H1 (cell line): Measurements from ENCODE around the gene METAP1D. TPM values are rescaled to one million over a fixed set of nuclear protein-coding genes. Genes with fewer than 3 reads are reported as not detected.

Source experiments
- CTCF ChIA-PET: fragments of 300-600 bp; sonication (Branson Sonifier 250); formaldehyde crosslinking; loops from one replicate; lab custom pipeline; 2021; ENCODE audit not compliant: partially characterized antibody; lab: Charles Lee
- POLR2A ChIA-PET: fragments of 300-600 bp; sonication (Branson Sonifier 250); formaldehyde crosslinking; loops from one replicate; lab custom pipeline; 2021; ENCODE audit warnings: inconsistent platforms; ENCODE audit not compliant: partially characterized antibody; lab: Charles Lee
- DNase-seq, 2 experiments: peaks; one replicate each; pipeline versions ENCODE4 v3.0.0 to v3.0.0-alpha.2; 2010 to 2022; ENCODE audit warnings: low spot score in 2 of 2, low read depth in 1 of 2, mixed read lengths in 1 of 2
- FAIRE-seq: peaks from 2 replicates; lab custom pipeline; 2011; peaks lifted over from hg19 to GRCh38; lab: Jason Lieb, UNC
- H2AFZ ChIP-seq: 2 replicates; pipeline ENCODE4 v1.8.1; 2012; ENCODE audit warnings: low read length, inconsistent platforms
- H2AK5ac ChIP-seq: 2 replicates; pipeline ENCODE4 v1.6.1; 2013; ENCODE audit warnings: low read depth, low read length
- H2BK120ac ChIP-seq: replicated peaks from 2 replicates; pipeline ENCODE3; 2013; ENCODE audit warnings: low read depth, low read length, inconsistent platforms
- H2BK12ac ChIP-seq: 2 replicates; pipeline ENCODE4 v1.6.1; 2013; ENCODE audit warnings: low read depth, low read length
- H2BK15ac ChIP-seq: 2 replicates; pipeline ENCODE4 v1.6.1; 2013; ENCODE audit warnings: low read length
- H2BK20ac ChIP-seq: 2 replicates; pipeline ENCODE4 v1.6.1; 2013; ENCODE audit warnings: low read length
- H2BK5ac ChIP-seq: 2 replicates; pipeline ENCODE4 v1.6.1; 2013; ENCODE audit warnings: low read depth, low read length
- H3K14ac ChIP-seq: 2 replicates; pipeline ENCODE4 v1.6.1; 2013; ENCODE audit warnings: inconsistent platforms; ENCODE audit not compliant: insufficient read length
- H3K18ac ChIP-seq: 2 replicates; pipeline ENCODE4 v1.6.1; 2013; ENCODE audit warnings: low read length; ENCODE audit errors: extremely low read depth
- H3K23ac ChIP-seq: 2 replicates; pipeline ENCODE4 v1.6.1; 2013; ENCODE audit warnings: inconsistent platforms; ENCODE audit not compliant: insufficient read length
- H3K23me2 ChIP-seq: 2 replicates; pipeline ENCODE4 v1.6.1; 2013; ENCODE audit warnings: low read depth, low read length
- H3K27ac ChIP-seq: 2 replicates; pipeline ENCODE4 v1.6.1; 2011; ENCODE audit warnings: low read depth, low read length, inconsistent platforms
- H3K27me3 ChIP-seq, 4 experiments: replicated peaks in 1 of 4; 1 replicate in 1 of 4; 2 replicates in 3 of 4; pipeline versions ENCODE4 v1.6.1 to v1.8.1; 2011 to 2013; ENCODE audit warnings: low read length in 3 of 4, mild to moderate bottlenecking in 3 of 4, inconsistent platforms in 2 of 4, mixed read lengths in 2 of 4, moderate library complexity in 1 of 4; ENCODE audit not compliant: control insufficient read depth in 3 of 4, insufficient read depth in 3 of 4; ENCODE audit errors: extremely low read depth in 1 of 4
- H3K36me3 ChIP-seq, 4 experiments: 2 replicates each; pipeline versions ENCODE4 v1.6.1 to v1.8.1; 2011 to 2013; ENCODE audit warnings: mild to moderate bottlenecking in 4 of 4, low read length in 3 of 4, moderate library complexity in 2 of 4, control low read depth in 1 of 4, inconsistent platforms in 1 of 4; ENCODE audit not compliant: insufficient read depth in 4 of 4, control insufficient read depth in 2 of 4
- H3K4ac ChIP-seq: replicated peaks from 2 replicates; pipeline ENCODE3; 2013; ENCODE audit warnings: low read length, low read depth, mixed read lengths, inconsistent platforms; ENCODE audit not compliant: insufficient read length
- H3K4me1 ChIP-seq, 4 experiments: replicated peaks in 1 of 4; 1 replicate in 1 of 4; 2 replicates in 3 of 4; pipeline versions ENCODE4 v1.6.1 to v1.8.1; 2011 to 2013; ENCODE audit warnings: low read length in 3 of 4, inconsistent platforms in 2 of 4, mixed read lengths in 1 of 4; ENCODE audit not compliant: insufficient read depth in 4 of 4, control insufficient read depth in 3 of 4
- H3K4me2 ChIP-seq, 2 experiments: 2 replicates each; pipeline versions ENCODE4 v1.6.1 to v1.8.1; 2011 to 2013; ENCODE audit warnings: low read depth in 2 of 2, low read length in 2 of 2, control low read depth in 1 of 2, inconsistent platforms in 1 of 2, mild to moderate bottlenecking in 1 of 2; ENCODE audit not compliant: insufficient read depth in 1 of 2
- H3K4me3 ChIP-seq, 4 experiments: fragments of 200-600, 300-600 bp in 1 of 4; sonication (generic), shearing (Covaris generic), sonication (Bioruptor Twin) in 1 of 4; 2 replicates each; pipeline versions ENCODE4 v1.5.1 to v1.8.1; 2011 to 2016; ENCODE audit warnings: low read length in 4 of 4, low read depth in 3 of 4, control low read depth in 2 of 4, inconsistent platforms in 2 of 4, mild to moderate bottlenecking in 2 of 4, mixed read lengths in 1 of 4, moderate library complexity in 1 of 4; ENCODE audit not compliant: insufficient read depth in 2 of 4; ENCODE audit errors: extremely low read depth in 1 of 4
- H3K56ac ChIP-seq: replicated peaks from 2 replicates; pipeline ENCODE3; 2013; ENCODE audit warnings: low read depth, mild to moderate bottlenecking, mixed read lengths, low read length, inconsistent platforms; ENCODE audit not compliant: insufficient read length
- H3K79me1 ChIP-seq: 2 replicates; pipeline ENCODE4 v1.6.1; 2013; ENCODE audit warnings: low read depth, low read length, control low read depth
- H3K79me2 ChIP-seq, 2 experiments: 2 replicates each; pipeline versions ENCODE4 v1.6.1 to v1.8.1; 2012 to 2013; ENCODE audit warnings: low read length in 2 of 2, mild to moderate bottlenecking in 2 of 2, inconsistent platforms in 1 of 2; ENCODE audit not compliant: insufficient read depth in 2 of 2, control insufficient read depth in 1 of 2
- H3K9ac ChIP-seq, 4 experiments: replicated peaks in 1 of 4; 1 replicate in 1 of 4; 2 replicates in 3 of 4; pipeline versions ENCODE4 v1.6.1 to v1.8.1; 2011 to 2013; ENCODE audit warnings: low read depth in 3 of 4, low read length in 3 of 4, control low read depth in 2 of 4, mild to moderate bottlenecking in 2 of 4, moderate library complexity in 2 of 4, inconsistent platforms in 1 of 4; ENCODE audit errors: extremely low read depth in 1 of 4
- H3K9me3 ChIP-seq, 2 experiments: 2 replicates each; pipeline versions ENCODE4 v1.6.1 to v1.8.1; 2012 to 2013; ENCODE audit warnings: mild to moderate bottlenecking in 2 of 2, moderate library complexity in 2 of 2, control low read depth in 1 of 2, inconsistent platforms in 1 of 2, low read depth in 1 of 2, low read length in 1 of 2, mixed read lengths in 1 of 2; ENCODE audit not compliant: insufficient read depth in 2 of 2
- H4K20me1 ChIP-seq, 2 experiments: replicated peaks in 1 of 2; 2 replicates each; pipeline versions ENCODE3 to v1.8.1; 2011 to 2013; ENCODE audit warnings: inconsistent platforms in 2 of 2, low read length in 2 of 2, mild to moderate bottlenecking in 1 of 2; ENCODE audit not compliant: insufficient read depth in 2 of 2, control insufficient read depth in 1 of 2
- H4K5ac ChIP-seq: 2 replicates; pipeline ENCODE4 v1.6.1; 2013; ENCODE audit warnings: low read length, low read depth, mixed read lengths, inconsistent platforms; ENCODE audit not compliant: insufficient read length
- H4K8ac ChIP-seq: 2 replicates; pipeline ENCODE4 v1.8.0; 2013; ENCODE audit warnings: mild to moderate bottlenecking, moderate library complexity, low read length, inconsistent platforms; ENCODE audit not compliant: insufficient read depth; ENCODE audit errors: extremely low read depth
- H4K91ac ChIP-seq: replicated peaks from 2 replicates; pipeline ENCODE3; 2013; ENCODE audit warnings: low read length, mixed read lengths, inconsistent platforms; ENCODE audit not compliant: insufficient read length
- ASH2L ChIP-seq: fragments of 200-600, 300-600 bp; sonication (generic); IDR thresholded peaks from one replicate; pipeline ENCODE4 v1.7.1; 2017; ENCODE audit warnings: low read length
- BCL11A ChIP-seq, 2 experiments: IDR thresholded peaks; one replicate each; pipeline ENCODE4 v1.6.1; 2011; ENCODE audit warnings: low read depth in 2 of 2, low read length in 2 of 2, mild to moderate bottlenecking in 2 of 2
- BRCA1 ChIP-seq: IDR thresholded peaks from 2 replicates; pipeline ENCODE4 v1.6.1; 2012; ENCODE audit warnings: low read depth, low read length, improper control_type of control experiment
- CBX8 ChIP-seq: fragments of 300-800, 300-1000 bp; sonication (generic); IDR thresholded peaks from 2 replicates; pipeline ENCODE4 v1.7.1; 2016; ENCODE audit warnings: low read depth, low read length, borderline replicate concordance
- KDM5A ChIP-seq: fragments of 200-600 bp; IDR thresholded peaks from 2 replicates; pipeline ENCODE4 v1.7.1; 2012; ENCODE audit warnings: mild to moderate bottlenecking, low read length, inconsistent platforms, mixed read lengths
- MAFK ChIP-seq: IDR thresholded peaks from 2 replicates; pipeline ENCODE4 v1.6.1; 2012; ENCODE audit warnings: low read depth, mild to moderate bottlenecking, improper control_type of control experiment, low read length
- SIN3A ChIP-seq, 2 experiments: IDR thresholded peaks in 1 of 2; conservative IDR thresholded peaks in 1 of 2; 2 replicates each; pipeline ENCODE4 v1.6.1; 2011 to 2012; ENCODE audit warnings: low read length in 2 of 2, improper control_type of control experiment in 1 of 2, low read depth in 1 of 2, mild to moderate bottlenecking in 1 of 2
- SP2 ChIP-seq: IDR thresholded peaks from 2 replicates; pipeline ENCODE4 v1.6.1; 2012; ENCODE audit warnings: mild to moderate bottlenecking, low read length, inconsistent platforms
- TAF7 ChIP-seq: optimal IDR thresholded peaks from 2 replicates; pipeline ENCODE3; 2011; ENCODE audit warnings: low read depth, mild to moderate bottlenecking, inconsistent platforms, low read length, moderate library complexity, borderline replicate concordance
- TCF12 ChIP-seq: IDR thresholded peaks from 2 replicates; pipeline ENCODE4 v1.6.1; 2011; ENCODE audit warnings: low read depth, mild to moderate bottlenecking, low read length
- WGBS, 2 experiments: shearing (Covaris generic) in 1 of 2; methylation state at CpG; one replicate each; pipeline versions ENCODE4 v1.1.6 to v1.1.7; 2013 to 2015; ENCODE audit warnings: low lambda C conversion rate in 2 of 2, mixed read lengths in 2 of 2, inconsistent platforms in 1 of 2, low coverage in 1 of 2, missing lambda C conversion rate in 1 of 2; ENCODE audit not compliant: insufficient replicate concordance in 2 of 2, insufficient coverage in 1 of 2, insufficient read length in 1 of 2; ENCODE audit errors: extremely low coverage in 1 of 2, missing lambda C conversion rate in 1 of 2; 5-methylcytosine and 5-hydroxymethylcytosine counted together
- polyA plus RNA-seq, 7 experiments: library from polyadenylated mRNA; depleted of rRNA in 3 of 7; stranded (reverse) in 5 of 7; unstranded in 2 of 7; fragments of >200 nt in 5 of 7; fragments of 200-250 nt in 2 of 7; gene quantifications; 1 replicate in 5 of 7; 2 replicates in 1 of 7; 4 replicates in 1 of 7; pipeline versions ENCODE4 v1.2.1 to v1.2.3, GENCODE V29; 2011 to 2013; ENCODE audit warnings: missing spikeins in 2 of 7, mixed read lengths in 2 of 7
- total RNA-seq: library from RNA; stranded (reverse); fragmentation: NEBNext Ultra II Directional; extraction: Animal tissue kit (Norgen Biotek cat#: 25700); gene quantifications from 2 replicates; pipeline ENCODE4 v1.2.1, GENCODE V29; 2021
- TF ChIP-seq, protein P1 (sequence below): IDR thresholded peaks from 2 replicates; pipeline ENCODE4 v1.6.1; 2011; ENCODE audit warnings: low read depth, mild to moderate bottlenecking, low read length; ENCODE audit not compliant: insufficient read depth
- TF ChIP-seq, protein P2 (sequence below): IDR thresholded peaks from 2 replicates; pipeline ENCODE4 v1.6.1; 2012; ENCODE audit warnings: low read length, inconsistent platforms

Gene METAP1D
- total and polyA plus RNA-seq, 2 of the 8 experiments (the other 6 are each of a cell fraction or from before 2014, with no cell fraction given), result 3.9 to 6.2 TPM

DNA sequence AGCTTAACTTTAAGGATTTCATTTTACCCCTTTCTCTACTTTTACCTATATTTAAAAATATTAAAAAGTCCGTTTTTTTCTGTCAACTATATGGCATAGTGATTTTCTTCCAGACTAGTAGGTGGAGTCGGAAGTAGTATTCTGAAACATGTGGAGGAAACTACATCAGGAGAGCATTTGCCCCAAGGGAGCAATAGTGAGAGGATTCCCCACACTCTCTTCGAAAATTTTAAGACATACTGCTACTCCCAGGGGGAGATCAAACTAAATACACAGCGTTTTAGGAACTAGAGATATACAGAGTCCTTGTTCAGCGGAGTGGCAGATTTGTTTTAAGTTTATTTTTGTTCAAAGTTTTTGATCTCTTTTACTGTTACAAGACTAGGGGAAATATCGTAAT, 40.6 kb downstream of the METAP1D start:
- no peak overlapping the region for H2BK120ac ChIP-seq
- no peak overlapping the region for H3K4me3 ChIP-seq
- no peaks in the 10 kb centered on the region for H3K36me3 ChIP-seq
- H4K20me1 ChIP-seq, result no peaks in the 10 kb centered on the region
- H3K4ac ChIP-seq, result no peak overlapping the region
- no peak overlapping the region for H4K91ac ChIP-seq
- H2BK20ac ChIP-seq, result no peak overlapping the region
- FAIRE-seq, result no peak
- no peak overlapping the region for H3K9ac ChIP-seq
- no peak overlapping the region for H4K5ac ChIP-seq
- H3K9me3 ChIP-seq, result no peaks in the 10 kb centered on the region; a peak in 1 of 4 replicates
- no peaks in the 10 kb centered on the region for H3K23me2 ChIP-seq
- no peak overlapping the region for H2BK15ac ChIP-seq
- no peak overlapping the region for H4K8ac ChIP-seq
- H2AFZ ChIP-seq, result no peak overlapping the region
- no peak overlapping the region for H3K56ac ChIP-seq
- ChIA-PET CTCF (interaction anchor here (1.2 to 1.9 kb wide), 2 partner anchors 12 to 73 kb away, joined by 3 to 5 read pairs; no protein-coding TSS in a partner anchor), POLR2A (interaction anchor here (0.7 to 1.7 kb wide), 2 partner anchors 21 to 40 kb away, joined by 3 read pairs; partner anchors contain the start of gene METAP1D)
- H3K27me3 ChIP-seq, result no peaks in the 10 kb centered on the region
- no peak overlapping the region for H2BK5ac ChIP-seq
- DNase-seq, result no peak
- 91% methylated on average over 6 of the region's 6 CpGs; no CpG with 5 or more reads in 1 of the 2 experiments for WGBS, 2 experiments
- H3K23ac ChIP-seq, result no peak overlapping the region
- no peak overlapping the region for H3K14ac ChIP-seq
- H3K4me1 ChIP-seq, result no peaks in the 10 kb centered on the region
- H3K4me2 ChIP-seq, result no peak overlapping the region
- no peaks in the 10 kb centered on the region for H3K79me1 ChIP-seq
- H2AK5ac ChIP-seq, result no peak overlapping the region
- H3K18ac ChIP-seq, result no peak overlapping the region
- H3K79me2 ChIP-seq, result no peaks in the 10 kb centered on the region
- H3K27ac ChIP-seq, result no peak overlapping the region
- H2BK12ac ChIP-seq, result no peak overlapping the region
- TF ChIP-seq BCL11A (IDR thresholded peaks at IDR 0.05; ENCODE audit: low read depth in 2 of 2, low read length in 2 of 2), result no peak
- TF ChIP-seq, protein P1, sequence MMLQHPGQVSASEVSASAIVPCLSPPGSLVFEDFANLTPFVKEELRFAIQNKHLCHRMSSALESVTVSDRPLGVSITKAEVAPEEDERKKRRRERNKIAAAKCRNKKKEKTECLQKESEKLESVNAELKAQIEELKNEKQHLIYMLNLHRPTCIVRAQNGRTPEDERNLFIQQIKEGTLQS, result no peak
- TF ChIP-seq ASH2L, result no peak
- no peak for TF ChIP-seq SP2
- TF ChIP-seq CBX8, result no peak
- TF ChIP-seq MAFK, result no peak
- TF ChIP-seq TAF7, result no peak
- TF ChIP-seq SIN3A (conservative IDR thresholded peaks at IDR 0.05 in 1 of 2, IDR thresholded peaks at IDR 0.05 in 1 of 2; ENCODE audit: low read depth in 1 of 2, low read length in 2 of 2), result no peak
- TF ChIP-seq TCF12, result no peak
- TF ChIP-seq BRCA1, result no peak
- no peak for TF ChIP-seq KDM5A
- TF ChIP-seq, protein P2, sequence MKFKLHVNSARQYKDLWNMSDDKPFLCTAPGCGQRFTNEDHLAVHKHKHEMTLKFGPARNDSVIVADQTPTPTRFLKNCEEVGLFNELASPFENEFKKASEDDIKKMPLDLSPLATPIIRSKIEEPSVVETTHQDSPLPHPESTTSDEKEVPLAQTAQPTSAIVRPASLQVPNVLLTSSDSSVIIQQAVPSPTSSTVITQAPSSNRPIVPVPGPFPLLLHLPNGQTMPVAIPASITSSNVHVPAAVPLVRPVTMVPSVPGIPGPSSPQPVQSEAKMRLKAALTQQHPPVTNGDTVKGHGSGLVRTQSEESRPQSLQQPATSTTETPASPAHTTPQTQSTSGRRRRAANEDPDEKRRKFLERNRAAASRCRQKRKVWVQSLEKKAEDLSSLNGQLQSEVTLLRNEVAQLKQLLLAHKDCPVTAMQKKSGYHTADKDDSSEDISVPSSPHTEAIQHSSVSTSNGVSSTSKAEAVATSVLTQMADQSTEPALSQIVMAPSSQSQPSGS, result no peak
